ENCODE results near the gene RDH11.

Gene RDH11, protein sequence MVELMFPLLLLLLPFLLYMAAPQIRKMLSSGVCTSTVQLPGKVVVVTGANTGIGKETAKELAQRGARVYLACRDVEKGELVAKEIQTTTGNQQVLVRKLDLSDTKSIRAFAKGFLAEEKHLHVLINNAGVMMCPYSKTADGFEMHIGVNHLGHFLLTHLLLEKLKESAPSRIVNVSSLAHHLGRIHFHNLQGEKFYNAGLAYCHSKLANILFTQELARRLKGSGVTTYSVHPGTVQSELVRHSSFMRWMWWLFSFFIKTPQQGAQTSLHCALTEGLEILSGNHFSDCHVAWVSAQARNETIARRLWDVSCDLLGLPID

DNA sequence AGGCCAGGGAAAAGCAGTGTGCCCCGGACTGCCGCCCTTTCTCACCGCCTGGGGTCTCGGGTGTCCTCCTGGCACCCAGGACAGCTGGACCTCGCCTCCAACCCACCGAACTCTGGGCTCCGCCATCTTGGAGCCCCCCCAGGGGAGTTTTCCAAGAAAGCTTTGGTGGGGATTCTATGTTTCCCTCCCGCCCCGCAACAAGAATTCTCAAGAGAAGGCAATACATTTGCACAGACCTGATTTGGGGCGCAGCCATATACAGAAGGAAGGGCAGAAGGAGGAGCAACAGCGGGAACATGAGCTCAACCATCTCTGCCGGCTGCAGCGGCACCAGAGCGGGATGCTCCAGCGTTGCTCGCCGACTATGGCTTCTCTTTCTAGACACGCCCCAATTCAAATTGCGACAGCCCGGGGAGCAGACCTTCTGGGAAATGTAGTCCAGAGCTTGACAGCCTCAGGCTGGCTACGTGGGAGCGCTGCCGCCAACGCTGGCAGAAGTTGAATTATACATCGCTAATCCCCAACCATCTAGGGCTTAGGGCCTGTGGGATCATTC is at the start of gene RDH11:
TSS of gene RDH11 (minus strand) at position 371 of the 556 bp plus-strand sequence. CDS start at position 310, 61 bp downstream.
- Histone ChIP-seq H3K27me3 (ENCODE audit: insufficient read depth, low read length, poor library complexity, severe bottlenecking) (no peaks in the 10 kb centered on the region), H3K9ac (ENCODE audit: low read depth, low read length, poor library complexity, severe bottlenecking) (peak within 1 kb of the TSS; percentile 91), H4K20me1 (ENCODE audit: insufficient read depth, low read length, poor library complexity, severe bottlenecking) (peaks cover 35% of the 10 kb centered on the region), H3K4me3 (ENCODE audit: low read length, poor library complexity, severe bottlenecking) (peak within 1 kb of the TSS; percentile 80), H3K4me2 (ENCODE audit: low read depth, low read length, poor library complexity, severe bottlenecking) (peak within 1 kb of the TSS; percentile 51), H3K79me2 (ENCODE audit: insufficient read depth, low read length) (peaks cover 51% of the 10 kb centered on the region), H3K36me3 (ENCODE audit: insufficient read depth, low read length) (peaks cover 20% of the 10 kb centered on the region; the same call in 1 of the 2 replicates), H3F3A (ENCODE audit: low read depth) (no peaks in the 10 kb centered on the region), H3K4me1 (ENCODE audit: insufficient read depth, low read length, poor library complexity, severe bottlenecking) (peaks cover 30% of the 10 kb centered on the region), H3K9me2 (replicated peaks; ENCODE audit: low read depth, low read length) (no peaks in the 10 kb centered on the region), H3K9me3 (ENCODE audit: insufficient read depth, low read depth, low read length) (no peaks in the 10 kb centered on the region), H2AFZ (ENCODE audit: low read length) (peak within 1 kb of the TSS; percentile 87)
- TF ChIP-seq, protein P1, sequence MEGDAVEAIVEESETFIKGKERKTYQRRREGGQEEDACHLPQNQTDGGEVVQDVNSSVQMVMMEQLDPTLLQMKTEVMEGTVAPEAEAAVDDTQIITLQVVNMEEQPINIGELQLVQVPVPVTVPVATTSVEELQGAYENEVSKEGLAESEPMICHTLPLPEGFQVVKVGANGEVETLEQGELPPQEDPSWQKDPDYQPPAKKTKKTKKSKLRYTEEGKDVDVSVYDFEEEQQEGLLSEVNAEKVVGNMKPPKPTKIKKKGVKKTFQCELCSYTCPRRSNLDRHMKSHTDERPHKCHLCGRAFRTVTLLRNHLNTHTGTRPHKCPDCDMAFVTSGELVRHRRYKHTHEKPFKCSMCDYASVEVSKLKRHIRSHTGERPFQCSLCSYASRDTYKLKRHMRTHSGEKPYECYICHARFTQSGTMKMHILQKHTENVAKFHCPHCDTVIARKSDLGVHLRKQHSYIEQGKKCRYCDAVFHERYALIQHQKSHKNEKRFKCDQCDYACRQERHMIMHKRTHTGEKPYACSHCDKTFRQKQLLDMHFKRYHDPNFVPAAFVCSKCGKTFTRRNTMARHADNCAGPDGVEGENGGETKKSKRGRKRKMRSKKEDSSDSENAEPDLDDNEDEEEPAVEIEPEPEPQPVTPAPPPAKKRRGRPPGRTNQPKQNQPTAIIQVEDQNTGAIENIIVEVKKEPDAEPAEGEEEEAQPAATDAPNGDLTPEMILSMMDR (conservative IDR thresholded peaks at IDR 0.05; ENCODE audit: low read length): no peak
- no peak for TF ChIP-seq EZH2phosphoT487 (IDR thresholded peaks at IDR 0.05; ENCODE audit: borderline replicate concordance)

DNA sequence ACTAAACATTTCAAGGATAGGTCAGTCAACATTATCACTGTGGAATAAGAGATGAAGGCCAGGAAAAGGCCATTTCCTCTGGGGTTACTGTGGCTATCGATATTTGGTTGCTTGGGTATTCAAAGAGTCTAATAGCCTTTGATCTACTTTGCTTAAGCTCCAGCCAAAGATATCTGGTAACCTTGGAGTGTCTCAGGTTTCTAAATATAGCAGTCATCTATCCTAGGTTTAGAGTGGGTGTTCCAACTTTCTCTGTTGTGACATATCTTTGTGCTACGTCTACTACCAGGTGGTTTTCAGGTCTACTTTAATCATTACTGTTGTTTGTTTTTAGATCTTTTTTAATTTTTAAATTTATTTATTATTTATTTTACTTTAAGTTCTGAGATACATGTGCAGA is 48.5 kb upstream of the RDH11 start:
- H4K20me1 ChIP-seq (ENCODE audit: insufficient read depth, low read length, poor library complexity, severe bottlenecking): no peaks in the 10 kb centered on the region
- TF ChIP-seq, protein P1 (conservative IDR thresholded peaks at IDR 0.05; ENCODE audit: low read length): no peak
- no peak for TF ChIP-seq EZH2phosphoT487 (IDR thresholded peaks at IDR 0.05; ENCODE audit: borderline replicate concordance)
- H3K36me3 ChIP-seq (ENCODE audit: insufficient read depth, low read length): no peaks in the 10 kb centered on the region
- H3K4me1 ChIP-seq (ENCODE audit: insufficient read depth, low read length, poor library complexity, severe bottlenecking): no peaks in the 10 kb centered on the region
- no peaks in the 10 kb centered on the region for H3K27me3 ChIP-seq (ENCODE audit: insufficient read depth, low read length, poor library complexity, severe bottlenecking)
- H3K4me3 ChIP-seq (ENCODE audit: low read length, poor library complexity, severe bottlenecking): no peak overlapping the region
- H3K9me2 ChIP-seq (replicated peaks; ENCODE audit: low read depth, low read length): no peaks in the 10 kb centered on the region
- H3K79me2 ChIP-seq (ENCODE audit: insufficient read depth, low read length): no peaks in the 10 kb centered on the region
- no peak overlapping the region for H2AFZ ChIP-seq (ENCODE audit: low read length)
- H3K9ac ChIP-seq (ENCODE audit: low read depth, low read length, poor library complexity, severe bottlenecking): no peak overlapping the region
- H3K9me3 ChIP-seq (ENCODE audit: insufficient read depth, low read depth, low read length): no peaks in the 10 kb centered on the region
- no peaks in the 10 kb centered on the region for H3F3A ChIP-seq (ENCODE audit: low read depth)
- no peak overlapping the region for H3K4me2 ChIP-seq (ENCODE audit: low read depth, low read length, poor library complexity, severe bottlenecking)

DNA sequence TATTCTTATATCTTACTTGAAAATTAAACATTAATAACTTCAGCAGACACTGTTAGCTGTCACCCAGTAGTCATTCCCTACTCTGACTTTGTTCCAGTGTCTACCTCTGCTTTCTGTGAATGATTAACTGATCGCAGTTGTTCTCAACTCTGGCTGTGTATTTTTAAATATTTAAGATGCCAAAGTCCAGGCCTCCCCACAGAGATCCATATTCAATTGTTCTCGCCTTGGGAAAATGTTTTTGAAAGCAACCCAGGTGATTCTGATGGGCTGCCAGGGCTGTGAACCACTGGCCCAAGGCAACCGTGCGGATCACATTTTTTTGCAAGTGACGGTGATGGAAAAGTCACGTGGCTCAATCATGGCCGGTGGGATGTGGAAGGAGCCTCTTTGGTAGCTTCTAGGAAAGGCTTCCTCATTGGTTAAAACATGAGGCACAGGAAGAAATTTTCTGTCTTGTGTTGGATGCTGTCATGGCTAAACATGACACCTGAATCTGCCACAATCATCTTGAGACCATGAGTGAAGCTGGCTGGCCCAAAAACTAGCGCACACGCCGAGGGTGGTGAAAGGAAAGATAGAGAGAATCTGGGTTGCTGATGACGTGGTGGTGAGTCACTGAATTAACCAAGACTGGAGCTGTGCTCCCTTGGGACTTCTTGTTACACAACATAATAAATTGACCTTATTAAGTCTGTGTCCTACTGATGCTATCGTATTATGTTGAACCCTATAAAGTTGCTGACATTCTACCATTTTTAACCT is 43.4 kb upstream of the RDH11 start:
- no peak overlapping the region for H3K4me2 ChIP-seq (ENCODE audit: low read depth, low read length, poor library complexity, severe bottlenecking)
- no peak overlapping the region for H2AFZ ChIP-seq (ENCODE audit: low read length)
- no peak overlapping the region for H3K4me3 ChIP-seq (ENCODE audit: low read length, poor library complexity, severe bottlenecking)

More for the DNA sequence above, 43.4 kb upstream of the RDH11 start:
- Histone ChIP-seq H4K20me1 (ENCODE audit: insufficient read depth, low read length, poor library complexity, severe bottlenecking) (no peaks in the 10 kb centered on the region), H3K9me3 (ENCODE audit: insufficient read depth, low read depth, low read length) (no peaks in the 10 kb centered on the region), H3K36me3 (ENCODE audit: insufficient read depth, low read length) (no peaks in the 10 kb centered on the region), H3K9me2 (replicated peaks; ENCODE audit: low read depth, low read length) (no peaks in the 10 kb centered on the region), H3F3A (ENCODE audit: low read depth) (no peaks in the 10 kb centered on the region), H3K27me3 (ENCODE audit: insufficient read depth, low read length, poor library complexity, severe bottlenecking) (no peaks in the 10 kb centered on the region), H3K9ac (ENCODE audit: low read depth, low read length, poor library complexity, severe bottlenecking) (no peak overlapping the region), H3K79me2 (ENCODE audit: insufficient read depth, low read length) (no peaks in the 10 kb centered on the region), H3K4me1 (ENCODE audit: insufficient read depth, low read length, poor library complexity, severe bottlenecking) (no peaks in the 10 kb centered on the region)
- TF ChIP-seq EZH2phosphoT487 (IDR thresholded peaks at IDR 0.05; ENCODE audit: borderline replicate concordance): no peak
- TF ChIP-seq, protein P1 (conservative IDR thresholded peaks at IDR 0.05; ENCODE audit: low read length): no peak
